ENCODE measurements around the gene TYROBP. TPM values are rescaled to one million over a fixed set of nuclear protein-coding genes. Genes with fewer than 3 reads are reported as not detected.

TYROBP gene
- total and polyA plus RNA-seq, 2 of the 4 experiments (the other 2 are of a cell fraction), result not detected

GRCh38 chr19:35943321-35944301 is 35.5 kb upstream of the TYROBP start:
- WGBS, 2 experiments (ENCODE audit: extremely low coverage in 2 of 2, insufficient read length in 1 of 2), result 81% methylated on average over 6 of the region's 9 CpGs; no CpG with 5 or more reads in 1 of the 2 experiments
- dilution Hi-C loops (cut with HindIII; ENCODE audit: low sequenced_read_pairs, unreplicated experiment), result no loop called here

More at GRCh38 chr19:35943321-35944301, 35.5 kb upstream of the TYROBP start:
- Histone ChIP-seq H2AK5ac (ENCODE audit: low read depth, low read length) (no peak overlapping the region), H3K18ac (ENCODE audit: low read depth, low read length) (no peak overlapping the region), H4K5ac (ENCODE audit: low read depth, low read length) (no peak overlapping the region), H3K4me2 (ENCODE audit: low read depth, low read length) (no peak overlapping the region), H3K9me1 (ENCODE audit: insufficient read depth, low read length) (peaks cover 5% of the 10 kb centered on the region), H2BK120ac (ENCODE audit: low read depth, low read length) (no peak overlapping the region), H3K14ac (replicated peaks; ENCODE audit: low read depth, low read length) (no peak overlapping the region), H3K56ac (ENCODE audit: extremely low read depth, insufficient read depth, low read length) (no peak overlapping the region), H2BK5ac (ENCODE audit: low read depth, low read length, poor library complexity, severe bottlenecking) (no peak overlapping the region), H4K20me1 (ENCODE audit: insufficient read depth, low read length) (peaks cover 10% of the 10 kb centered on the region), H2BK15ac (ENCODE audit: low read depth, low read length) (no peak overlapping the region), H2AFZ (replicated peaks; ENCODE audit: low read length, poor library complexity) (no peak overlapping the region), H4K91ac (ENCODE audit: insufficient read depth, low read depth, low read length) (no peak overlapping the region), H3K27me3 (ENCODE audit: control insufficient read depth, insufficient read depth, low read length) (no peaks in the 10 kb centered on the region), H3K79me1 (ENCODE audit: low read depth in 1 of 2, low read length in 2 of 2) (peaks cover 3% of the 10 kb centered on the region in 2 experiments; a peak in 3 of 4 replicates), H3K4me3 (ENCODE audit: insufficient read depth, low read depth, low read length) (no peak overlapping the region), H2BK20ac (ENCODE audit: low read depth, low read length) (no peak overlapping the region), H3K4me1 (ENCODE audit: control insufficient read depth, insufficient read depth, low read length) (no peaks in the 10 kb centered on the region), H3K23ac (ENCODE audit: low read depth, low read length) (no peak overlapping the region), H3K36me3 (ENCODE audit: control insufficient read depth, insufficient read depth, low read length) (peaks cover 10% of the 10 kb centered on the region; the same call in 1 of the 2 replicates), H3K27ac (ENCODE audit: insufficient read depth, low read length) (no peak overlapping the region), H3K4ac (ENCODE audit: low read depth, low read length) (no peak overlapping the region), H4K8ac (ENCODE audit: low read depth in 2 of 2, low read length in 2 of 2) (no peak overlapping the region), H3K9ac (ENCODE audit: low read depth, low read length) (no peak overlapping the region), H3K9me3 (ENCODE audit: control insufficient read depth, insufficient read depth, low read length) (no peaks in the 10 kb centered on the region), H2AK9ac (replicated peaks; ENCODE audit: low read depth, low read length, poor library complexity) (no peak overlapping the region)
- no peak for ATAC-seq (ENCODE audit: low read depth)
- DNase-seq, result no peak
- in situ Hi-C loops (cut with MboI; ENCODE audit: low sequenced_read_pairs), result no loop called here
- TF ChIP-seq RFX5 (IDR thresholded peaks at IDR 0.05; ENCODE audit: low read depth, low read length) (no peak), CHD1 (IDR thresholded peaks at IDR 0.05; ENCODE audit: low read depth, low read length) (no peak), NFE2L2 (IDR thresholded peaks at IDR 0.05; ENCODE audit: low read depth, low read length) (no peak), SMC3 (IDR thresholded peaks at IDR 0.05; ENCODE audit: low read depth, low read length) (no peak), USF2 (IDR thresholded peaks at IDR 0.05; ENCODE audit: low read depth, low read length) (no peak), BHLHE40 (IDR thresholded peaks at IDR 0.05; ENCODE audit: low read depth, low read length) (no peak), POLR2A (IDR thresholded peaks at IDR 0.05; ENCODE audit: low read depth, low read length) (no peak), RAD21 (IDR thresholded peaks at IDR 0.05; ENCODE audit: low read length) (no peak), MAZ (IDR thresholded peaks at IDR 0.05; ENCODE audit: borderline replicate concordance, low read depth, low read length) (no peak), CEBPB (IDR thresholded peaks at IDR 0.05; ENCODE audit: low read depth, low read length) (no peak), MXI1 (IDR thresholded peaks at IDR 0.05; ENCODE audit: borderline replicate concordance, low read depth, low read length) (no peak)
- TF ChIP-seq, protein P1, sequence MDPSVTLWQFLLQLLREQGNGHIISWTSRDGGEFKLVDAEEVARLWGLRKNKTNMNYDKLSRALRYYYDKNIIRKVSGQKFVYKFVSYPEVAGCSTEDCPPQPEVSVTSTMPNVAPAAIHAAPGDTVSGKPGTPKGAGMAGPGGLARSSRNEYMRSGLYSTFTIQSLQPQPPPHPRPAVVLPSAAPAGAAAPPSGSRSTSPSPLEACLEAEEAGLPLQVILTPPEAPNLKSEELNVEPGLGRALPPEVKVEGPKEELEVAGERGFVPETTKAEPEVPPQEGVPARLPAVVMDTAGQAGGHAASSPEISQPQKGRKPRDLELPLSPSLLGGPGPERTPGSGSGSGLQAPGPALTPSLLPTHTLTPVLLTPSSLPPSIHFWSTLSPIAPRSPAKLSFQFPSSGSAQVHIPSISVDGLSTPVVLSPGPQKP (IDR thresholded peaks at IDR 0.05; ENCODE audit: borderline replicate concordance, low read depth, low read length), result no peak
- TF ChIP-seq, protein P2, sequence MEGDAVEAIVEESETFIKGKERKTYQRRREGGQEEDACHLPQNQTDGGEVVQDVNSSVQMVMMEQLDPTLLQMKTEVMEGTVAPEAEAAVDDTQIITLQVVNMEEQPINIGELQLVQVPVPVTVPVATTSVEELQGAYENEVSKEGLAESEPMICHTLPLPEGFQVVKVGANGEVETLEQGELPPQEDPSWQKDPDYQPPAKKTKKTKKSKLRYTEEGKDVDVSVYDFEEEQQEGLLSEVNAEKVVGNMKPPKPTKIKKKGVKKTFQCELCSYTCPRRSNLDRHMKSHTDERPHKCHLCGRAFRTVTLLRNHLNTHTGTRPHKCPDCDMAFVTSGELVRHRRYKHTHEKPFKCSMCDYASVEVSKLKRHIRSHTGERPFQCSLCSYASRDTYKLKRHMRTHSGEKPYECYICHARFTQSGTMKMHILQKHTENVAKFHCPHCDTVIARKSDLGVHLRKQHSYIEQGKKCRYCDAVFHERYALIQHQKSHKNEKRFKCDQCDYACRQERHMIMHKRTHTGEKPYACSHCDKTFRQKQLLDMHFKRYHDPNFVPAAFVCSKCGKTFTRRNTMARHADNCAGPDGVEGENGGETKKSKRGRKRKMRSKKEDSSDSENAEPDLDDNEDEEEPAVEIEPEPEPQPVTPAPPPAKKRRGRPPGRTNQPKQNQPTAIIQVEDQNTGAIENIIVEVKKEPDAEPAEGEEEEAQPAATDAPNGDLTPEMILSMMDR (conservative IDR thresholded peaks at IDR 0.05; ENCODE audit: low read depth, low read length), result no peak
- CTCF ChIA-PET, result no interaction called here
- POLR2A ChIA-PET (ENCODE audit: unreplicated experiment), result no interaction called here
- no TSS peak for BruUV-seq (replicated peaks)
- intact Hi-C loops (cut with micrococcal nuclease), result no loop called here
